CD1c-positive myeloid dendritic cell (primary cell): ENCODE results near the gene IKZF2.

Source experiments
- DNase-seq: peaks from one replicate; pipeline ENCODE4 v3.0.0-alpha.2; 2016; ENCODE audit errors: extremely low spot score

Gene IKZF2

DNA sequence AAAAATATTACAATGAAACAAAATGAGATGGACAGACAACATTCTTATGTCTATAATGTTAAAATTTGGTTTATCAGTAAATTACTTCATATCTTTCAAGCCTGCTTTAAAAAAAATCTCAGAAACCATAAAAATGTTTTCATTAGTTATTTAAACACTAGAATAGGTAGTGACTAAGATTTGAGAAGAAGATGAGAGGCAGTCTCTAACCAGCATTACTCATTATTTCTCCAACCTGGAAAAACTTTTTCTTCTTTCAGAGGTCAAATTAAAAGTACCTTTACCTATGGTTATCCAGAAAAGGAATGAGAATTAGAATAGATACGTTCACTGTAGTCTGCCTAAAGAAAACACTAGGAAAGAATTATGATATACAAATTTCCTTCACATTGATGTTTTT, 50.3 kb downstream of the IKZF2 start:
- no peak for DNase-seq

DNA sequence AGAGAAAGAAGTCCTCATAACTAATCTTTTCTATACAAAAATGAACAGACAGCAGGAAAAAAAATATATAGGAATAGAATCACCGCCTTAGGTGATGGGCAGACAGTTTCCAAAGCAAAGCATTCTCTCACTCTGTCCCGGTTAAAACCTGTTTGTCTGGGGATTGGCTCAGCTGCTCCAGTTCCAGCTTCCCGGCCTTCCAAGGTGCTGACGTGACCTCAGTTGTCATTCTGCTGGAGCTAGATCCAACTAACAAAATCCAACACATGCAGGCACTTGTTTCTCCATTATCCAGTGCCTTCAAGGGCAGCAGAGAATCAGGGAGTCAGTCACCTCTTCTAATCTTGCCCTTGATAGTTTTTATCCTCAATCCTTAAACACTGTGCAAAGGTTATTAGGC, 52.8 kb downstream of the IKZF2 start:
- no peak for DNase-seq

DNA sequence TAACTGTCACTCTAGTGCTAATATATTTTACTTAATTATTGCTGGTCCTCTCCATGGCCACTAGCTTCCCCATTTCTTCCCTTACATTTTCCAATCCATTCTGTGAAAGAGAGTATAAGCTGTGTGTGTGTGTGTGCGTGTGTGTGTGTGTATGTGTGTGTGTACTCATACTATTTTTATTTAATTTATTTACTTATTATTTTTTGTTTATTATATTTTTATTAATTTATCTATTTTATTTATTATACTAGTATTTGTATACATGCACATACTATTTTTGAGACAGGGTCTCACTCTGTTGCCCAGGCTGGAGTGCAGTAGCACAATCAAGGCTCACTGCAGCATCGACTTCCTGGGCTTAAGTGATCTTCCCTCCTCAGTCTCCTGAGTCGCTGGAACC, 59.6 kb downstream of the IKZF2 start:
- no peak for DNase-seq

DNA sequence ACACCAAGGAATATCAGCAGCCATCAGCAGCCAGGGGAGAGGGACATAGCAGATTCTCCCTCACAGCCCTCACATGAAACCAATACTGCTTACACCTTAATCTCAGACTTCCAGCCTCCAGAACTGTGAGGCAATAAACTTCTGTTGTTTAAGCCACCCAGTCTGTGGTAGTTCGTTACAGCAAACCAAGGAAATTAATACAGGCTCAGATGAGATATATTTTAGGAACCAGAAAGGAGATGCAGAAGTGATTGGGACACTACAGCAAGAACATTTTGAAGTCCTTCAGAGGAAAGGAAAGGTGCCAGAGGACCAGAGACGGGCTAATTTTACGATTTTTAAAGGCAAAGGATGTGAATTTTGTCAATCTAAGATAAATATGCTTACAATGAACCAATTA, 60.6 kb downstream of the IKZF2 start:
- DNase-seq = no peak

DNA sequence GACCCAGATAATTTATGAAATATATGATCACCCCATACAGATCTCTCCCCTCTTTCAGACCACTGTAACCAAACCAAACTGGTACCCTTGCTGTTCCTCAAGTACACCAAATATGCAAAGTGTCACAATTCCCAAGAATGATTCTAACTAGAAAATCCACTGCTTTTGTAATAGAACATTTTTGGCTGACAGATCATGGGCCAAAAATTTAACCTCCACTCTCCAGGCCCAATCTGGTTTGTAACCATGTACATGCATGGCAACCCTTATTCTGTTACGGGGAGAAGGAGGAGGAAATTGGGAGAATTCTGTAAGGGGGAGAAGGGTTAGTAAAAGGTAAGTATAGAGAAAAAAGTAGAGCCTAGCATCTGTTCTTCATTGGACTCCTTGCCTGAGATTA, 62.0 kb downstream of the IKZF2 start:
- no peak for DNase-seq

DNA sequence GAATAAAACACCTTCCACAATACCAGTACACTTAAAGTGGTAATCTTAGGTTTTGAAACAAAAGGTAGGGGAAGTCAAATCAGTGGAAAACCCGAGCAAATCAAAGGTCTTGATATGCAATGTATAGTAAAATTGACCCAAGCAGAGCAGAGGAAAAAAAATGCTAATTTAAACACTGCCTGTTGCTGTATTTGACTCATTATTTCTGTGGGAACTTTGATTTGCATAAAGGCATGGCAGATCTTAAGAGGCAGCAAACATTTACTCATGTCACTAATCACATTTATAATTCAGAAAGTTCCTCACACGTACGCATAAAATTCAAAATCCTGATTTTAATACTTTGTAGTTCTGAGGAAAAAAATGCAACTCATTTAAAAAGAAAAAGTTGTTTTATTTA, 64.4 kb downstream of the IKZF2 start:
- no peak for DNase-seq

DNA sequence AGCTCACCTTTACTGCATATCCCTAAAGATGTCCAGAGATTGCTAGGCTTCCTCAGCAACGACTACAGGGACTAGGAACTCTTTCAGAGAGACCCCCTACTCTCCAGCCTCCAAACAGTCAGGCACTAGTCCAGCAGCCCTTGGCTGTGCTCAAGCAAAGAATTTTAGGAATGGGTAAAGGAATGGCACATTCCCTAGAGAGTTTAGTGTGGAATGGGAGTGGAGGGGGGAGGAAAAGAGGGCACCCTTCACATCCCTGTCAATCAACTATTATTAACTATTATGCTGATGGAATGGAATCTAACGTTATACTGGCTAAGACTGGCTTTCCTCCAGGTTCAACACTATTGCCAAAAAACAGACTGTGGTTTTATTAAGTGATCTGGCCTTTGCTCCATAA, 64.8 kb downstream of the IKZF2 start:
- DNase-seq = no peak

DNA sequence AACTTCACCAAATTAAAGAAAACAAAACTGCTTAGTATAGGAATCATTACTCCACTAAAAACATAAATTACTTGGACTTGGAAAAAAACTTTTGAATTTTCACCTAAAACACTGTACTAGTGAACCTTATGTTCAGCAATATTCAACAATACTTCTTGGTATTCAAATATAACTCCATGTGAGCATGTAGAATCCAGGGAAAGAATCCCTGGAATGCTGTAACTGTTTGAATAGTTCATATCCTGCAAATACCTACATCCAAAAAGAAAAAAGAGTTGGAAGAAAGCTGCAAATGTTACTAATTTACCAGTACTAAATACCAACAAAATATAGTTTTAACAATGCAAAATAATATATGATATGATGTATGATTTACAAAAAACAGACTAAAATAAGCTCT, 65.4 kb downstream of the IKZF2 start:
- DNase-seq = no peak

DNA sequence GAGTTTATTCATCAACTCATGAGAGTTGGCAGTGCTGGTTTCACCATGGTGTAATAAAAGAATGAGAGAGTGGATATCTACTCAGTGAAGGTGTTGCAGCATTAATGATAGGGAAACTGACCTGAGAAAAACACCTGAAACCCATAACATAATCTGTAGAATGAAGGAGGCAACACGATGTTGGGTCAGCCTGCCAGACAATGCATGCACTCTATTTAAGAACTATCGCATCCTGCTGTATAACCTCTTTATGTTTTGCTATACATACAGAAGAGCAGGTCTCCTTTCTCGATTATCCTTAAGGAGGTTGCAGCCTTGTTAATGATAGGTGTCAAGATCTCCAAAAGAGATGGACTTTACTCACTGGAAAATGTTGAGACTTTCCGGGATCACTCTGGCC, 65.9 kb downstream of the IKZF2 start:
- DNase-seq = no peak

DNA sequence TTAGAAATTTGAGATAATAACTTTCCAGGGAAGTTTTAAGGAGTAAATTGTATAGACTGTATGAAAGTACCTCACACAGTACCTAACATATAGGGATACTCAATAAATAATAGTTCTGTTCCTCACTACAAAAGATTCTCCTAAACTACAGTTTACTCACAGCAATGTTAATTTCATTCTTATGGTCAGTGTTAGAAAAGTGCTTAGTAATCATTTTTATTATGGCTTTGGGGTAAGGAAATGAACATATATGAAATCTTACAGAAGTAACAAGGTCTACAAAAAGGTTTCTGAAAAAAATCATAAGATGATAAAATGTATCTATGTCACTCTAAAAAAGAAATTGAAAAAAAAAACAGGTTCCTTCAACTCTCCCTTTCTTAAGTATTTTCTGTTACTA, 67.2 kb downstream of the IKZF2 start:
- no peak for DNase-seq

DNA sequence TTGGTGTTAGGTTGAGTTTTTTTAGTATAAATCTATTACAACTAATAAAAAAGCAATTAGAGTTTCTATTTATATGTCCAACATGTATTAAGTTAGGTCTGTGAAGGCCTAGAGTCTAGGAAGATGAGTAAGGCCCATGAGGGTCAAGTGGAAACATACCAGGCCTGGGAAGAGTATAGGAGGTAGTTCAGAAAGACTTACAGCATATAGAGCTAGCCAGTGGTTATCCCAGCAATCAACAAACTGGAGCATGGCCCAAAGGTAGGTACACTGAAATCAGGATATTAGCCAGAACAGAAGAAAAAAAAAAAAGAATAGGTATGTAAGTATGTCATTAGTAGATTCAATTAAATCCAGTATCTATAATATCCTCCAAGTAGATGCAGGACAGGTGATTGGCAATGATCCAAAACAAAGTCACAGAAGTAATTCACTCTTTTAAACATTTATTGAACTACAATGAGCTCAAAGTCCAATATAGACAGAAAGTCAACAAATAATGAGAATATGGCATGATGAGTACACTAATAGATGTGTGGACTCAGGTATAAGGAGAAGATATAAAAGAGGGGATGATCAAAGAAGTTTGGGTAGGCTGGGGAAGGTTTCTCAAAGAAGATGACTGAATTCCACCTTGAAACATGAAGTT, 70.3 kb downstream of the IKZF2 start:
- DNase-seq = no peak

DNA sequence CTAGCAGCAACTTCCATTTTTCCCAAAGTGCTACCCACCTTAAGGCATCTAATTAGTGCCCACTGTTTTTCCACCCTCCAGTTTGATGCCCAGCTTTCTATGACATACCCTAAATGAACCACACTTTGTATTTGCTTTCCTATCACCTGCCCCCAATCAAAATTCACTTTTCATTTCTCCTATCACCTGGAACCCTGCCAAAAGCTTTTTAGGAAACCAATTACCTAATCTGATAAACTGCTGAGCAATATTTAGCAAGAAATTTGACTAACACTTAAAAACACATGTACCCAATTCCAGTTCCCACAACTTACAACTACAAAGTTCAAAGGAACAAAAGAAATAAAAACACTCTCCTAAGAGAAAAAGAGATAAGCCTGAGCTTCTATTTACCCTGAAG, 71.7 kb downstream of the IKZF2 start:
- DNase-seq = no peak

DNA sequence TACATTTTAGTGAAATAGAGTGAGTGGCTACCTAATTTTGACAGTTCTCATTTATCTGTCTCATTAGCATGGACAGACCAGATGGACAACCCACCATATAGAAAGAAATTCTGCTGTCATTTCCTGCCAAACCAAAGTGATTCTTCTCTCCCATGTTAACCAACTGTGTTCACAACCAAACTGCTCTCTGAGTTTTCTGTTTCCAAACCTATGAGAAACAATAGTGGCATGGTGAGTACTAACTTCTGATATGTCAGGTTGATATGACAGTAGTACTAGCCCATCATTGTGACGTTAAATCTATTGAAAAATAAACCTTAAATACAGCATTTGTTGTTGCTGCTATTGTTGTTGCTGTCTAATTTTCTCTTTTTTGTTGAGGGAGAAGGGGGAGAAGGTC, 72.7 kb downstream of the IKZF2 start:
- DNase-seq = no peak

DNA sequence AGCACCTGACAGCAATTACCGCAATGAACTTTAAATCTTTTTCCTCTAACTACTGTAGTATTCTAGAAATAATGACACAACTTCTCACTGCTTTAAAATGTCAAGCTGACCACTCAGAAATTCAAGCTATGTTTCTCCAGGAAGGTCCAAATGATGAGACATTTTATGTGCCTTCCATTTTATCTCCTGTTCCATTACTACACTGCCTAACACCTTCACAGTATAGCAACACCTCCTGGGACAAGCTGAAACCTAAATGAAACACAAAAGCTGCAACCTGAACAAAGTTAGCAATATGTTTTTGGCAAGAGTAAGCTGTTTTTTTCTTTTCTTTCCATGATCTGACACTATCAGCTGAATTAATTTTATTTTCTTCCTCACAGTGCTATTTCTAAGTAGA, 81.9 kb downstream of the IKZF2 start:
- DNase-seq = no peak

DNA sequence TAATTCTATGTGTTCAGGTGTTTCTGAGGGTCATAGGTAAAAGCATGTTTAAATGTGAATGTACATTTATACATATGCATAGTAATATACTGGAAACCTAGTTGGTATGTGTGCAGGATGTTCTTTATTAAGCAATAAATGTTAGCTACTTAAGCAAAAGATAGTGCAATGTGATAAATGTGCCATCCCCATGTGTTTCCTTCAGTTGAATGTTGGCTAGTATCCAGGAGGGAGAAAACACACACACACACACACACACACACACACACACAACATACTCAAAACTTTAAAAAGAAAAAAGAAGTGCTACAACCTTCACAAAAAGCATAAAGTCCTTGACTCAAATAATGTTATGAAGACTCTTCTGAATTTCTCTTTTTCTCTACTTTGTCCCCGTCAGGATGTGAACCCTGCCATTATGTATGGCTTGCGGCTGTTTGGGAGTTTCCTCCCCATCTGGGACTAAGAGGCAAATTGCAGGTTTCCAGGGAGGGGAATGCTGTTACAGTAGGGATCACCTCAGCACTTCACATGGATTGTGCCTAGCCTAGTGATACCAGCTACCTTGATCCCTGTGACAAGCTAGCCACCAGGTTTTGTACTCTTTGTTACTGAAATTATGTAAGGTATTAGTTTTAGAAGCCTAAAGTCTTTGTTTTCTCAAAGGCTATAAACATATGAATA, 82.6 kb downstream of the IKZF2 start:
- no peak for DNase-seq

DNA sequence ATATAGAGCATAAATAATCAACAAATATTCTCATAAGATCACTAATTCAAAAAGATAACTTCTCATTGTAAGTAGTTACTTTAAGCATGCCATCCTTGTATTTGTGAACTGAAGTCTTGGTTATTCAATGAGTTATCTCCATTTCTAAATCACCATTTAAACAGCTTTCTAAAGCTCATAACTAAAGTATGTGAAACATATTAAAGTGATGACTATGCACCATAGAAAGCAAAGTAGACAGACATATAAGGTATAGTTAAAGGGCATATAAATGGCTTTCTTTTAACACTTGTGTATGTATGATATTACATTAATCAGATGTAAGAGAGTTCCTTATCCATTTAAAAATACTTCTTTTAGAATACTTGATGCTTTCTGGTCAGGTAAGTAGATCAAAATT, 83.5 kb downstream of the IKZF2 start:
- no peak for DNase-seq

DNA sequence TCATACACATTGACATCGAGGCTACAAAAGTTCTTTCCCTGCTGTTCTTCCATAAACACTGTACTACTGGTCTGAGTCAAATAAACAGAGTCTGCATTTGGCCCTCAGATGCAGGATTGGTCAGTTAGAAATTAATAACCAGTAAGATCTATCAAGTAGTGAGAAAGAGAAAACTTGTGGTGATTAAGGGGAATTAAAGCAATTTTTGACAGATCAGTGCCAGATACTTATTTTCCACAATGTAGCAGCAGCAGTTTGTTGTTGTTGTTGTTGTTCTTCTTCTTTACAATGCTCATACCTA, 85.0 kb downstream of the IKZF2 start:
- no peak for DNase-seq

DNA sequence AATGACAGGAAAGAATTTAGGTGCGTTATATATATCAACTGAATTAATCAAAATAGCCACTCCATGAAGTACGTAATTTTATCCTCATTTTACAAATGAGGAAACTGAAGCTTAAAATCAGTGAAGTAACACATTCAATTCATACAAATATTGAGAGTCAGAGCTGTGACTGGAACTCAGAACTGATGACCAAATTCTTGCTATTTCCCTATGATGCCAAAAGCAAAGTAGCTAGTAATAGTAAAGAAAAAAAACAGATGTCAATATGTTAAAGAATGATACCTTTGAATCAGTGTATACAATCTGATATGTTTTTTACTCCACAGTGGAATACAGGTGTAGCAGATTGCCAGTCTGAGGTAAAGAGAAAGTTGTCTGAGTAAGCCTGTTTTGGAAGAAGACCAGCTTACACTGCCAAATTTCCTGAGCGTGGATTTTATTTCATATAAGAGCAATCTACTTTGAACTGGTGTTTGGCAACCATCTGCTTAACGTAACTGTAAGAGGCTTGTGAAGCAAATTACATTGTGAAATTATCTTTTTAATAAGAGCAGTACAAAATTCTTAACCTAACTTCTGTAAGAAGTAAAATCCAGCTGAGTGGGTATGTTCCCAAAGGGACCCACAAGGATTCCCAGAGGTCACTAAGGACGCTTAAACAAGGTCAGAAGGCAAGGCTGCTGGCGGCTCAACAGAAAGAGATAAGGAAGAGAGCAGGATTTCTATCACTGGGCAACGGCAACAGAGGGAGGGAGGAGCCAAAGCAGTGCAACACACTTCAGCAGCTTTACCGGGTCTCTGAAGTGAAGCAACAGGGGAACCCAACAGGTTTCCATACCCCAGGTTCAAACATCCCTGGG, 85.6 kb downstream of the IKZF2 start:
- no peak for DNase-seq

DNA sequence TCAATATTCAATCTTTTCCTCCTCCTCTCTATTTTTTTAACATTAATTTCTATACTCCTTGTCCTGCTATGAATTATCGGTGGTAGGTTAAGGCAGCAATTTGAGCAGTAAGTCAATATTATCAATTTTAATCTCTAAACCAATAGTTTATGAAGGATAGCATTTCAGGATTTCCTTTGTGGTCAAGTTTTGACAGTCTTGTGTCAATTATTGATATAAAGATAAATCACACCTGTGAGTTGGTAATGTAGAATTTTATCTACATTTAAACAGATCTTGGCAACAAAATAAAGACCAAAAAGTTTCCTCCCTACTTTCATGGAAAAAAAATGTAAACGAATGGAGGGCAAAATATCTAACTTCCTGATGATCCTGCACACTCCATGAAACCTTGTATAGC, 87.3 kb downstream of the IKZF2 start:
- no peak for DNase-seq

DNA sequence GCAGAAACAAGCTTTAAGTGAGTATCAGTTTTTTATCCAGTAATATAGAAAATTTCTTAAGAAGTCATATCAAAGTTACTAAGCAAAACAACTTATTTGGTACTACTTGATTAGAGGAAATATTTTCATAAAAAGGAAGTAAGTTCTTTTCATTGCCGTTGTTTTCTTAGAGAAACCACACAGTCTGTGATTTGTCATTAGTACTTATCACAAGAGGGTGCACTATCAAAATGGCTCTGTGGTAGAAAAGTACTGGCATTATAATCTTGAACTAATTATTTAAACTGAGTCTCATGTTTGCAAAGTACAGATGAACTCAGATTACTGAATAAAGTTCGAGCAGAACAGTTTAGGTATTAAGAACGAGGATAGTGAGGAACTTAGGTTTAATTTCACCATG, 93.4 kb downstream of the IKZF2 start:
- DNase-seq = no peak

DNA sequence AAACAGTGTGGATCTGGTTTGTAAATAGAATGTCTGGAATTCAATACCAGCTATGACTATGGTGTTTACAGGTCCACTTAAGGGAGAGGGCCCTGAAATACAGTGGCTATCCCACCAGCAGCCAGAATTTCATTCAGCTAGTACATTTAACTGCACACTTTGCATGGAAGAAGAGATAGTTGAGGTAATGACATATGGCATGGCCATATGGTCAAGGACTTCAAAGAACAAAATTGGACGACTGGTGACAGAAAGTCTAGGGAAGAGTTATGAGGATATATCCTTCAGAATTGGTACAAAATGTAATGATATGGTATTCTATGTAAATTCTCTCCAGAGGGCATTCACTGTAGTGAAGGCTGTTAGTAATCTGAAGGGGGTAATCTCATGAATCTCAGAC, 105.0 kb downstream of the IKZF2 start:
- DNase-seq = no peak

DNA sequence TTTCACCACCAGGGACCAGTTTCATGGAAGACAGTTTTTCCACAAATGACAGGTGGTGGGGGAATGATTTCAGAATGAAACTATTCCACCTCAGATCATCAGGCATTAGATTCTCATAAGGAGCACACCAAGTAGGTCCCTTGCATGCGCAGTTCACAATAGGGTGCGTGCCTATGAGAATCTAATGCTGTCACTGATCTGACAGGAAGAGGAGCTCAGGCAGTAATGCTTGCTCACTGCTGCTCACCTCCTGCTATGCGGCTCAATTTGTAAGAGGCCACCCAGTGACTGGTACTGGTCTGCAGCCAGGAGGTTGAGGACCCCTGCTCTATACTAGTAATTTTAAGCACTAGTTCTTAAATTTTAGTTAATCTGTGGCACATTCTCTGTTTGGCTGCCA, 107.8 kb downstream of the IKZF2 start:
- DNase-seq = no peak

DNA sequence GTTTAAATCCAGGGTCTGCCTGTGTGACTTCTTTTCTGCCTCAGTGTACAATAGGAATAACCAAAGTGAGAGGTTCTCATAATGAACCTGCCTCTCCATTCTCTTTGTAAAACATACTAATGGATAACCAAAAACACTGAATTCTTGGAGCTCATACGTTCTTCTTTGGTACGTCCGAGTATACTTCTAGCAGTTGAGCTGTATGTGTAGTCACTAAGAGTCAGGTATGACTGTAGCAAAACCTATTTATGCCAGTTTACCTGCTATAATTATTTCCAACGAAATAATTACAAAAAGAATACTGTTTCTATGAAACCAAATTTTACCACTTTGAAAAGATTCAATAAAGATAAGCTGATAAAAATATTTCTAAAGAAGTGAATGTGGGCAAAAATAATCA, 109.2 kb downstream of the IKZF2 start:
- DNase-seq = no peak
